Thyroid gland (tissue), 4 donors: Measurements from ENCODE around the gene CITED4.

Experiments
- POLR2A ChIP-seq, 2 donors: fragments of 450-650 bp; IDR thresholded peaks; one replicate each; pipeline ENCODE4 v1.6.1; 2017; ENCODE audit warnings: antibody characterized with exemption in 2 of 2, mild to moderate bottlenecking in 2 of 2, moderate library complexity in 1 of 2
- TF ChIP-seq, protein P1 (sequence below), 6 experiments: fragments of 200-600 bp in 3 of 6; fragments of 450-650 bp in 3 of 6; sonication (generic) in 3 of 6; IDR thresholded peaks; one replicate each; pipeline ENCODE4 v1.5.1; 2016 to 2019; ENCODE audit warnings: antibody characterized with exemption in 6 of 6, mild to moderate bottlenecking in 2 of 6, inconsistent platforms in 1 of 6, moderate library complexity in 1 of 6

- no peak for TF ChIP-seq POLR2A (IDR thresholded peaks at IDR 0.05)
- TF ChIP-seq, protein P1, sequence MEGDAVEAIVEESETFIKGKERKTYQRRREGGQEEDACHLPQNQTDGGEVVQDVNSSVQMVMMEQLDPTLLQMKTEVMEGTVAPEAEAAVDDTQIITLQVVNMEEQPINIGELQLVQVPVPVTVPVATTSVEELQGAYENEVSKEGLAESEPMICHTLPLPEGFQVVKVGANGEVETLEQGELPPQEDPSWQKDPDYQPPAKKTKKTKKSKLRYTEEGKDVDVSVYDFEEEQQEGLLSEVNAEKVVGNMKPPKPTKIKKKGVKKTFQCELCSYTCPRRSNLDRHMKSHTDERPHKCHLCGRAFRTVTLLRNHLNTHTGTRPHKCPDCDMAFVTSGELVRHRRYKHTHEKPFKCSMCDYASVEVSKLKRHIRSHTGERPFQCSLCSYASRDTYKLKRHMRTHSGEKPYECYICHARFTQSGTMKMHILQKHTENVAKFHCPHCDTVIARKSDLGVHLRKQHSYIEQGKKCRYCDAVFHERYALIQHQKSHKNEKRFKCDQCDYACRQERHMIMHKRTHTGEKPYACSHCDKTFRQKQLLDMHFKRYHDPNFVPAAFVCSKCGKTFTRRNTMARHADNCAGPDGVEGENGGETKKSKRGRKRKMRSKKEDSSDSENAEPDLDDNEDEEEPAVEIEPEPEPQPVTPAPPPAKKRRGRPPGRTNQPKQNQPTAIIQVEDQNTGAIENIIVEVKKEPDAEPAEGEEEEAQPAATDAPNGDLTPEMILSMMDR (IDR thresholded peaks at IDR 0.05): no peak
These were observed 38.8 kb downstream of the CITED4 start for GRCh38 chr1:40823345-40823744.
